Measurements from ENCODE around the gene ATXN7L3. TPM values are rescaled to one million over a fixed set of nuclear protein-coding genes. Genes with fewer than 3 reads are reported as not detected.

Gene ATXN7L3
- total and polyA plus RNA-seq, 10 of the 15 experiments (the other 5 are each of a cell fraction or from before 2014, with no cell fraction given) = 0.71 to 78.7 (median 32.7) TPM

- TF ChIP-seq SKIL (IDR thresholded peaks at IDR 0.05; ENCODE audit: low read depth, poor library complexity, severe bottlenecking) = no peak
- no peak for TF ChIP-seq NFIC (IDR thresholded peaks at IDR 0.05; ENCODE audit: low read depth, low read length)
- peak; percentile 99 for TF ChIP-seq RB1 (IDR thresholded peaks at IDR 0.05; ENCODE audit: borderline replicate concordance)
- TF ChIP-seq REST (IDR thresholded peaks at IDR 0.05; ENCODE audit: low read depth, low read length) = no peak
- no peak for TF ChIP-seq CBFB (IDR thresholded peaks at IDR 0.05; ENCODE audit: low read depth)
- no peak for TF ChIP-seq BCL11A (IDR thresholded peaks at IDR 0.05; ENCODE audit: low read depth, low read length)
- no peak for TF ChIP-seq NBN (IDR thresholded peaks at IDR 0.05)
- TF ChIP-seq FOXK2 (IDR thresholded peaks at IDR 0.05) = no peak
- TF ChIP-seq CREM (IDR thresholded peaks at IDR 0.05; ENCODE audit: low read depth) = 0 out of 2 replicates have a peak, but pooled peaks have one; percentile 35
- peak; percentile 87 for TF ChIP-seq ZNF207 (IDR thresholded peaks at IDR 0.05; ENCODE audit: borderline replicate concordance)
- no peak for TF ChIP-seq ZBTB4 (CRISPR knock-in tag; IDR thresholded peaks at IDR 0.05)
- peak; percentile 53 for TF ChIP-seq RELA (IDR thresholded peaks at IDR 0.05; ENCODE audit: borderline replicate concordance, partially characterized antibody)
- no peak for TF ChIP-seq PAX8 (IDR thresholded peaks at IDR 0.05)
- no peak for TF ChIP-seq SMAD1 (IDR thresholded peaks at IDR 0.05; ENCODE audit: low read depth, partially characterized antibody)
- TF ChIP-seq, protein P1, sequence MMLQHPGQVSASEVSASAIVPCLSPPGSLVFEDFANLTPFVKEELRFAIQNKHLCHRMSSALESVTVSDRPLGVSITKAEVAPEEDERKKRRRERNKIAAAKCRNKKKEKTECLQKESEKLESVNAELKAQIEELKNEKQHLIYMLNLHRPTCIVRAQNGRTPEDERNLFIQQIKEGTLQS (IDR thresholded peaks at IDR 0.05; ENCODE audit: borderline replicate concordance, extremely low read depth, low read depth, low read length) = no peak
- TF ChIP-seq PML (IDR thresholded peaks at IDR 0.05; ENCODE audit: low read length) = no peak
- TF ChIP-seq HSF1 (IDR thresholded peaks at IDR 0.05; ENCODE audit: low read depth, low read length) = no peak
- no peak for TF ChIP-seq YBX1 (IDR thresholded peaks at IDR 0.05)
- no peak for TF ChIP-seq ETV6 (conservative IDR thresholded peaks at IDR 0.05 in 1 of 2, IDR thresholded peaks at IDR 0.05 in 1 of 2; ENCODE audit: borderline replicate concordance in 1 of 2, low read depth in 1 of 2)
These were observed 10.9 kb upstream of the ATXN7L3 start (continued) for GRCh38 chr17:44210342-44211192.
